Keratinocyte (primary cell): Measurements from ENCODE around the gene STATH. TPM values are rescaled to one million over a fixed set of nuclear protein-coding genes. Genes with fewer than 3 reads are reported as not detected.
"Not testable (repeated sequence)": the region's sequence is repeated elsewhere in the genome, so short reads cannot be mapped to it uniquely, and the experiment has no call there.

ENCODE experiments used
- DNase-seq: peaks from one replicate; pipeline ENCODE4 v3.0.0-alpha.2; 2011; ENCODE audit warnings: low read depth, missing footprints, low spot score
- FAIRE-seq: peaks from 2 replicates; lab custom pipeline; 2011; peaks lifted over from hg19 to GRCh38; lab: Jason Lieb, UNC
- H2AFZ ChIP-seq: 2 replicates; pipeline ENCODE4 v1.6.0; 2012; ENCODE audit warnings: low read length, control low read depth, inconsistent platforms; ENCODE audit not compliant: control insufficient read depth
- H3K27ac ChIP-seq: 2 replicates; pipeline ENCODE4 v1.5.1; 2011; ENCODE audit warnings: low read length; ENCODE audit not compliant: control insufficient read depth, insufficient read depth
- H3K27me3 ChIP-seq: 3 replicates; pipeline ENCODE4 v1.6.0; 2011; ENCODE audit warnings: low read length; ENCODE audit not compliant: control insufficient read depth, insufficient read depth; ENCODE audit errors: extremely low read depth
- H3K36me3 ChIP-seq, 2 experiments: 2 replicates in 1 of 2; 3 replicates in 1 of 2; pipeline ENCODE4 v1.5.1; 2011; ENCODE audit warnings: low read length in 2 of 2, mild to moderate bottlenecking in 1 of 2; ENCODE audit not compliant: control insufficient read depth in 2 of 2, insufficient read depth in 2 of 2; ENCODE audit errors: extremely low read depth in 1 of 2
- H3K4me1 ChIP-seq: 3 replicates; pipeline ENCODE4 v1.5.1; 2011; ENCODE audit warnings: low read length; ENCODE audit not compliant: control insufficient read depth, insufficient read depth; ENCODE audit errors: extremely low read depth
- H3K4me2 ChIP-seq: 3 replicates; pipeline ENCODE4 v1.6.0; 2011; ENCODE audit warnings: low read depth, low read length; ENCODE audit not compliant: control insufficient read depth, insufficient read depth; ENCODE audit errors: extremely low read depth
- H3K4me3 ChIP-seq, 3 experiments: fragments of 200-600 bp in 1 of 3; sonication (generic) in 1 of 3; 2 replicates in 2 of 3; 3 replicates in 1 of 3; pipeline ENCODE4 v1.5.1; 2011 to 2016; ENCODE audit warnings: low read length in 3 of 3, mild to moderate bottlenecking in 3 of 3, control low read depth in 2 of 3, inconsistent platforms in 1 of 3, low read depth in 1 of 3, mixed read lengths in 1 of 3, mixed run types in 1 of 3, moderate library complexity in 1 of 3; ENCODE audit not compliant: control insufficient read depth in 2 of 3, insufficient read depth in 2 of 3; ENCODE audit errors: extremely low read depth in 1 of 3
- H3K79me2 ChIP-seq: 2 replicates; pipeline ENCODE4 v1.6.0; 2012; ENCODE audit warnings: low read length; ENCODE audit not compliant: control insufficient read depth, insufficient read depth
- H3K9ac ChIP-seq: 3 replicates; pipeline ENCODE4 v1.6.0; 2011; ENCODE audit warnings: low read length; ENCODE audit not compliant: control insufficient read depth, insufficient read depth; ENCODE audit errors: extremely low read depth
- H3K9me1 ChIP-seq: 3 replicates; pipeline ENCODE4 v1.6.0; 2011; ENCODE audit warnings: low read length; ENCODE audit not compliant: control insufficient read depth, insufficient read depth; ENCODE audit errors: extremely low read depth
- H3K9me3 ChIP-seq: 2 replicates; pipeline ENCODE4 v1.5.1; 2012; ENCODE audit warnings: low read depth, low read length; ENCODE audit not compliant: control insufficient read depth
- H4K20me1 ChIP-seq: 3 replicates; pipeline ENCODE4 v1.6.0; 2011; ENCODE audit warnings: low read length; ENCODE audit not compliant: control insufficient read depth, insufficient read depth; ENCODE audit errors: extremely low read depth
- EZH2 ChIP-seq: IDR thresholded peaks from one replicate; pipeline ENCODE4 v1.6.1; 2012; ENCODE audit warnings: inconsistent platforms, mild to moderate bottlenecking, low read length, moderate library complexity
- dilution Hi-C: fragments of 300-500 bp; cut with MboI; formaldehyde crosslinking; loops from one replicate; pipeline ENCODE4 v1.7.0; 2020; ENCODE audit warnings: low sequenced_read_pairs; ENCODE audit not compliant: extremely low pct_ligation_motif_present
- polyA plus RNA-seq, 5 experiments: library from polyadenylated mRNA; depleted of rRNA in 3 of 5; stranded (reverse) in 3 of 5; stranded (forward) in 1 of 5; unstranded in 1 of 5; fragments of >200 nt; gene quantifications; 1 replicate in 1 of 5; 2 replicates in 3 of 5; 3 replicates in 1 of 5; pipeline versions ENCODE4 v1.2.1 to v1.2.3, GENCODE V29; 2011 to 2012; ENCODE audit warnings: missing spikeins in 2 of 5, low read depth in 1 of 5, low replicate concordance in 1 of 5
- TF ChIP-seq, protein P1 (sequence below), 3 experiments: IDR thresholded peaks in 1 of 3; conservative IDR thresholded peaks in 1 of 3; optimal IDR thresholded peaks in 1 of 3; 2 replicates in 2 of 3; 3 replicates in 1 of 3; pipeline versions ENCODE3 to v1.5.1; 2011; ENCODE audit warnings: low read length in 3 of 3, mild to moderate bottlenecking in 3 of 3, moderate library complexity in 2 of 3, control low read depth in 1 of 3, inconsistent platforms in 1 of 3; ENCODE audit not compliant: insufficient read depth in 2 of 3; ENCODE audit errors: extremely low read depth in 1 of 3

The STATH gene
- polyA plus RNA-seq, 1 donor (not counting 4 experiments of a cell fraction or from before 2014, with no cell fraction given) = not detected

- no peaks in the 10 kb centered on the region for H3K9me1 ChIP-seq
- dilution Hi-C loops = no loop called here
- H3K4me2 ChIP-seq = no peak overlapping the region
- H3K9ac ChIP-seq = no peak overlapping the region
- no peaks in the 10 kb centered on the region for H3K36me3 ChIP-seq
- H3K4me3 ChIP-seq = no peak overlapping the region
- no peaks in the 10 kb centered on the region for H3K79me2 ChIP-seq
- no peaks in the 10 kb centered on the region for H3K9me3 ChIP-seq
- H3K4me1 ChIP-seq = no peaks in the 10 kb centered on the region
- no peaks in the 10 kb centered on the region for H3K27me3 ChIP-seq
- DNase-seq (no peak), FAIRE-seq (no peak)
- H2AFZ ChIP-seq = no peak overlapping the region
- no peaks in the 10 kb centered on the region for H4K20me1 ChIP-seq
- H3K27ac ChIP-seq = no peak overlapping the region
- TF ChIP-seq, protein P1, sequence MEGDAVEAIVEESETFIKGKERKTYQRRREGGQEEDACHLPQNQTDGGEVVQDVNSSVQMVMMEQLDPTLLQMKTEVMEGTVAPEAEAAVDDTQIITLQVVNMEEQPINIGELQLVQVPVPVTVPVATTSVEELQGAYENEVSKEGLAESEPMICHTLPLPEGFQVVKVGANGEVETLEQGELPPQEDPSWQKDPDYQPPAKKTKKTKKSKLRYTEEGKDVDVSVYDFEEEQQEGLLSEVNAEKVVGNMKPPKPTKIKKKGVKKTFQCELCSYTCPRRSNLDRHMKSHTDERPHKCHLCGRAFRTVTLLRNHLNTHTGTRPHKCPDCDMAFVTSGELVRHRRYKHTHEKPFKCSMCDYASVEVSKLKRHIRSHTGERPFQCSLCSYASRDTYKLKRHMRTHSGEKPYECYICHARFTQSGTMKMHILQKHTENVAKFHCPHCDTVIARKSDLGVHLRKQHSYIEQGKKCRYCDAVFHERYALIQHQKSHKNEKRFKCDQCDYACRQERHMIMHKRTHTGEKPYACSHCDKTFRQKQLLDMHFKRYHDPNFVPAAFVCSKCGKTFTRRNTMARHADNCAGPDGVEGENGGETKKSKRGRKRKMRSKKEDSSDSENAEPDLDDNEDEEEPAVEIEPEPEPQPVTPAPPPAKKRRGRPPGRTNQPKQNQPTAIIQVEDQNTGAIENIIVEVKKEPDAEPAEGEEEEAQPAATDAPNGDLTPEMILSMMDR (optimal IDR thresholded peaks at IDR 0.05 in 1 of 3, IDR thresholded peaks at IDR 0.05 in 1 of 3, conservative IDR thresholded peaks at IDR 0.05 in 1 of 3; ENCODE audit: extremely low read depth in 1 of 3, insufficient read depth in 2 of 3, low read length in 3 of 3) = no peak
- no peak for TF ChIP-seq EZH2
These were observed 46.0 kb downstream of the STATH start for GRCh38 chr4:70041652-70042286.

DNA sequence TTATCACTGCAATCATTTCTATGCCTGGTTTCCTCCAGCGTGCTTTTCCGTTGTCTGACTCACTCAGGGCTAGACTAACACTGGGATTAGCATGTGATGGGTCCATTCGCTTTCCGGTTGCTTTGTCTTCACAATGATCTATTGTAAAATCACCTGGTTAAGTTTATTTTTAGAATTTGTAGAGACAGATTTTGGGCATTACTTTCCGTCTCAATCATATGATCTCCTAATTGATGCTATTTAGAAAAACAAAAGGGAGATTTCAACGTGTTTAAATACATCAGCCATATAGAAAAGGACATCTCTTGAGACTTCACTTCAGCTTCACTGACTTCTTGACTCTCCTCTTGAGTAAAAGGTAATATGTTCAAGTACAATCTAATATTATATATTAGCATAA, 54.4 kb downstream of the STATH start, which contains the start of gene HTN1:
Gene HTN1 (plus strand): TSS at position 301 of the 400 bp plus-strand sequence. CDS start 2,639 bp downstream, outside the sequence.
- H3K9me1 ChIP-seq, H4K20me1 ChIP-seq, H3K79me2 ChIP-seq, H3K9me3 ChIP-seq, FAIRE-seq, H3K27me3 ChIP-seq, H3K4me1 ChIP-seq, H3K9ac ChIP-seq, dilution Hi-C loops, H3K36me3 ChIP-seq, DNase-seq, H3K27ac ChIP-seq, H2AFZ ChIP-seq, H3K4me3 ChIP-seq, H3K4me2 ChIP-seq: not testable (repeated sequence)

Other genes with a start within 250 kb of the STATH start
- 0.28 to 0.57 TPM (median 0.39 TPM) in 3 replicates for gene SULT1B1, start 235.3 kb upstream of the STATH start, polyA plus RNA-seq
- gene SULT1E1, start 135.8 kb upstream of the STATH start, polyA plus RNA-seq = 1.2 to 4.6 TPM (median 4.5 TPM) in 3 replicates
- gene CSN1S1, start 64.9 kb upstream of the STATH start, polyA plus RNA-seq = not detected in 3 replicates
- not detected in 3 replicates for gene CSN2, start 30.2 kb upstream of the STATH start, polyA plus RNA-seq
- gene HTN3, start 32.5 kb downstream of the STATH start, polyA plus RNA-seq = not detected in 3 replicates
- not detected in 3 replicates for gene HTN1, start 54.5 kb downstream of the STATH start, polyA plus RNA-seq
- gene PRR27, start 158.3 kb downstream of the STATH start, polyA plus RNA-seq = not detected in 3 replicates
- gene ODAM, start 199.8 kb downstream of the STATH start, polyA plus RNA-seq = 0.15 TPM in 1 of 3 replicates, not detected in the others
- not detected in 3 replicates for gene FDCSP, start 230.2 kb downstream of the STATH start, polyA plus RNA-seq
- not detected in 3 replicates for gene CSN3, start 246.6 kb downstream of the STATH start, polyA plus RNA-seq